Epidermal melanocyte (primary cell): ENCODE results near the gene UBE2J1.

ENCODE experiments used
- DNase-seq: peaks from one replicate; pipeline ENCODE4 v3.0.0; 2011; ENCODE audit warnings: low spot score; ENCODE audit not compliant: insufficient read length

Gene UBE2J1

GRCh38 chr6:89364586-89364985 lies 12.1 kb upstream of the UBE2J1 start:
- no peak for DNase-seq

- DNase-seq, result no peak
These were observed 8.6 kb upstream of the UBE2J1 start for GRCh38 chr6:89361171-89361570.

- no peak for DNase-seq
These were observed 8.0 kb upstream of the UBE2J1 start for GRCh38 chr6:89360415-89360999.

GRCh38 chr6:89359561-89359960 lies 7.0 kb upstream of the UBE2J1 start:
- peak; percentile 38 for DNase-seq

- DNase-seq, result no peak
These were observed 4.9 kb upstream of the UBE2J1 start for GRCh38 chr6:89357390-89357789.

- no peak for DNase-seq
These were observed 4.2 kb upstream of the UBE2J1 start for GRCh38 chr6:89356642-89357170.

- no peak for DNase-seq
These were observed 3.1 kb upstream of the UBE2J1 start for GRCh38 chr6:89355511-89356194.

GRCh38 chr6:89353702-89354392 lies 1.3 kb upstream of the UBE2J1 start:
- no peak for DNase-seq

GRCh38 chr6:89353118-89353556 lies 615 bp upstream of the UBE2J1 start:
- DNase-seq, result no peak

- DNase-seq, result no peak
These were observed 748 bp downstream of the UBE2J1 start for GRCh38 chr6:89351671-89352277.

GRCh38 chr6:89350281-89350966 lies 2.1 kb downstream of the UBE2J1 start:
- DNase-seq, result no peak

- DNase-seq, result no peak
These were observed 4.2 kb downstream of the UBE2J1 start for GRCh38 chr6:89348372-89348771.

GRCh38 chr6:89347825-89348224 lies 4.7 kb downstream of the UBE2J1 start:
- no peak for DNase-seq

GRCh38 chr6:89346433-89346832 lies 6.1 kb downstream of the UBE2J1 start:
- DNase-seq, result no peak

- no peak for DNase-seq
These were observed 13.0 kb downstream of the UBE2J1 start for GRCh38 chr6:89339565-89339964.

- DNase-seq, result no peak
These were observed 17.4 kb downstream of the UBE2J1 start for GRCh38 chr6:89335164-89335563.

GRCh38 chr6:89330910-89331309 lies 21.6 kb downstream of the UBE2J1 start:
- no peak for DNase-seq

- no peak for DNase-seq
These were observed 23.5 kb downstream of the UBE2J1 start for GRCh38 chr6:89328976-89329375.

- DNase-seq, result no peak
These were observed 28.2 kb downstream of the UBE2J1 start for GRCh38 chr6:89324304-89324703.

GRCh38 chr6:89323511-89323971 lies 29.0 kb downstream of the UBE2J1 start:
- DNase-seq, result no peak
